Stimulated activated CD8-positive, alpha-beta memory T cell treated with anti-CD3 and anti-CD28 coated beads, Interleukin-12 subunit alpha, Interleukin-12 subunit beta, amount 100 ng/mL, for 24 hours (primary cell): ENCODE data around the gene ASPSCR1.

Source experiments
- DNase-seq: peaks from one replicate; pipeline ENCODE4 v3.0.0-alpha.2; 2020; ENCODE audit errors: extremely low read depth

Gene ASPSCR1

GRCh38 chr17:81999587-81999975 is 22.2 kb downstream of the ASPSCR1 start:
- no peak for DNase-seq

- DNase-seq = no peak
Measured at GRCh38 chr17:81999976-82000802, 22.8 kb downstream of the ASPSCR1 start.

GRCh38 chr17:82000803-82001570 is 23.6 kb downstream of the ASPSCR1 start:
- DNase-seq = no peak

- DNase-seq = no peak
Measured at GRCh38 chr17:82001571-82002056, 24.2 kb downstream of the ASPSCR1 start.

- DNase-seq = no peak
Measured at GRCh38 chr17:82003411-82004381, 26.3 kb downstream of the ASPSCR1 start.

- DNase-seq = no peak
Measured at GRCh38 chr17:82004517-82005455, 27.4 kb downstream of the ASPSCR1 start.

- no peak for DNase-seq
Measured at GRCh38 chr17:82005701-82006348, 28.4 kb downstream of the ASPSCR1 start.

GRCh38 chr17:82006468-82007227 is 29.2 kb downstream of the ASPSCR1 start:
- no peak for DNase-seq

GRCh38 chr17:82007228-82007494 is 29.7 kb downstream of the ASPSCR1 start:
- no peak for DNase-seq

- DNase-seq = no peak
Measured at GRCh38 chr17:82007495-82008257, 30.2 kb downstream of the ASPSCR1 start.

- no peak for DNase-seq
Measured at GRCh38 chr17:82008258-82008940, 31.0 kb downstream of the ASPSCR1 start.

GRCh38 chr17:82008941-82009405 is 31.5 kb downstream of the ASPSCR1 start:
- DNase-seq = no peak

- DNase-seq = no peak
Measured at GRCh38 chr17:82009413-82009812, 32.0 kb downstream of the ASPSCR1 start.

- no peak for DNase-seq
Measured at GRCh38 chr17:82010575-82011525, 33.4 kb downstream of the ASPSCR1 start.

- no peak for DNase-seq
Measured at GRCh38 chr17:82011617-82012187, 34.3 kb downstream of the ASPSCR1 start.

- no peak for DNase-seq
Measured at GRCh38 chr17:82012261-82012639, 34.8 kb downstream of the ASPSCR1 start.
